GM12878 (cell line): Measurements from ENCODE around the gene RTF1. TPM values are rescaled to one million over a fixed set of nuclear protein-coding genes. Genes with fewer than 3 reads are reported as not detected.

Experiments
- CBX3 ChIP-seq: fragments of 200-600 bp; sonication (generic); IDR thresholded peaks from 2 replicates; pipeline ENCODE4 v1.6.1; 2016; ENCODE audit warnings: low read depth, borderline replicate concordance
- CHD2 ChIP-seq: IDR thresholded peaks from 2 replicates; pipeline ENCODE4 v1.6.1; 2011; ENCODE audit warnings: low read depth, low read length, improper control_type of control experiment, borderline replicate concordance
- ESRRA ChIP-seq: IDR thresholded peaks from 2 replicates; pipeline ENCODE4 v1.6.1; 2012; ENCODE audit warnings: mild to moderate bottlenecking, low read length, improper control_type of control experiment
- FOS ChIP-seq: IDR thresholded peaks from 3 replicates; pipeline ENCODE4 v1.6.1; 2011; ENCODE audit warnings: borderline replicate concordance; ENCODE audit not compliant: insufficient read length; ENCODE audit errors: extremely low read depth
- HDAC2 ChIP-seq: fragments of 200-600 bp; sonication (generic); IDR thresholded peaks from 2 replicates; pipeline ENCODE4 v1.6.1; 2017
- HDGF ChIP-seq: fragments of 450-650 bp; IDR thresholded peaks from 2 replicates; pipeline ENCODE4 v1.6.1; 2016; ENCODE audit warnings: antibody characterized with exemption
- IRF4 ChIP-seq: IDR thresholded peaks from 2 replicates; pipeline ENCODE4 v1.6.1; 2011; ENCODE audit warnings: low read depth, low read length
- JUNB ChIP-seq: IDR thresholded peaks from 2 replicates; pipeline ENCODE4 v1.6.1; 2016; ENCODE audit warnings: antibody characterized with exemption, mild to moderate bottlenecking
- JUND ChIP-seq: IDR thresholded peaks from 2 replicates; pipeline ENCODE4 v1.6.1; 2012; ENCODE audit warnings: low read depth, mild to moderate bottlenecking, low read length, improper control_type of control experiment, moderate library complexity
- MLLT1 ChIP-seq: fragments of 450-650 bp; IDR thresholded peaks from 2 replicates; pipeline ENCODE4 v1.6.1; 2016; ENCODE audit warnings: mild to moderate bottlenecking
- NFYA ChIP-seq: IDR thresholded peaks from 2 replicates; pipeline ENCODE4 v1.6.1; 2011; ENCODE audit warnings: low read depth, mild to moderate bottlenecking, low read length, improper control_type of control experiment, borderline replicate concordance
- NR2C1 ChIP-seq: fragments of 450-650 bp; IDR thresholded peaks from 2 replicates; pipeline ENCODE4 v1.6.1; 2017; ENCODE audit warnings: antibody characterized with exemption, mild to moderate bottlenecking, moderate library complexity
- NRF1 ChIP-seq: conservative IDR thresholded peaks from 2 replicates; pipeline ENCODE4 v1.6.1; 2011; ENCODE audit warnings: mild to moderate bottlenecking, low read depth, low read length, improper control_type of control experiment
- PAX5 ChIP-seq: IDR thresholded peaks from 2 replicates; pipeline ENCODE4 v1.6.1; 2011; ENCODE audit warnings: low read depth, low read length, borderline replicate concordance
- PKNOX1 ChIP-seq: fragments of 450-650 bp; IDR thresholded peaks from 2 replicates; pipeline ENCODE4 v1.6.1; 2016; ENCODE audit warnings: mild to moderate bottlenecking
- RELB ChIP-seq: fragments of 450-650 bp; IDR thresholded peaks from 2 replicates; pipeline ENCODE4 v1.6.1; 2017; ENCODE audit warnings: low read depth, mild to moderate bottlenecking, moderate library complexity
- RUNX3 ChIP-seq: IDR thresholded peaks from 2 replicates; pipeline ENCODE4 v1.6.1; 2012; ENCODE audit warnings: low read length, inconsistent platforms
- SIN3A ChIP-seq: IDR thresholded peaks from 2 replicates; pipeline ENCODE4 v1.6.1; 2012; ENCODE audit warnings: low read depth, low read length, improper control_type of control experiment
- SIX5 ChIP-seq: IDR thresholded peaks from 2 replicates; pipeline ENCODE4 v1.6.1; 2011; ENCODE audit warnings: mild to moderate bottlenecking, low read depth, low read length, moderate library complexity; ENCODE audit not compliant: severe bottlenecking
- SP1 ChIP-seq: IDR thresholded peaks from one replicate; pipeline ENCODE4 v1.6.1; 2011; ENCODE audit warnings: low read depth, low read length
- TAF1 ChIP-seq: IDR thresholded peaks from 2 replicates; pipeline ENCODE4 v1.6.1; 2011; ENCODE audit warnings: mild to moderate bottlenecking, low read depth, low read length, borderline replicate concordance
- TCF7 ChIP-seq: IDR thresholded peaks from 2 replicates; pipeline ENCODE4 v1.6.1; 2014; ENCODE audit warnings: antibody characterized with exemption, borderline replicate concordance
- WRNIP1 ChIP-seq: IDR thresholded peaks from 2 replicates; pipeline ENCODE4 v1.6.1; 2011; ENCODE audit warnings: low read depth, low read length, improper control_type of control experiment, borderline replicate concordance
- YY1 ChIP-seq: IDR thresholded peaks from 2 replicates; pipeline ENCODE4 v1.6.1; 2011; ENCODE audit warnings: low read depth, mild to moderate bottlenecking, low read length
- ZBTB11 ChIP-seq: fragments of 450-650 bp; formaldehyde crosslinking; IDR thresholded peaks from 2 replicates; pipeline ENCODE4 v1.5.0; 2022; ENCODE audit warnings: mild to moderate bottlenecking, missing genetic modification characterization
- polyA plus RNA-seq, 11 experiments: library from polyadenylated mRNA; depleted of rRNA in 4 of 11; unstranded in 6 of 11; stranded (reverse) in 5 of 11; fragments of >200 nt; fragmentation: Nextera tagmentation in 4 of 11; fragmentation: Illumina TruSeq in 1 of 11; extraction: Ambion mirVana in 4 of 11; extraction: Trizol in 1 of 11; gene quantifications; 1 replicate in 1 of 11; 2 replicates in 10 of 11; pipeline versions ENCODE4 v1.2.1 to v1.2.3, GENCODE V29; 2011 to 2016; ENCODE audit warnings: inconsistent platforms in 2 of 11, missing spikeins in 2 of 11, low read depth in 1 of 11
- total RNA-seq, 4 experiments: library from RNA; depleted of rRNA in 3 of 4; stranded (reverse); fragments of >200 nt in 3 of 4; fragmentation: Illumina TruSeq in 1 of 4; extraction: Trizol in 1 of 4; gene quantifications; 2 replicates each; pipeline versions ENCODE4 v1.2.1 to v1.2.3, GENCODE V29; 2013 to 2021

Gene RTF1
- total and polyA plus RNA-seq, 10 of the 15 experiments (the other 5 are each of a cell fraction or from before 2014, with no cell fraction given), result 7.2 to 67.9 (median 32.3) TPM

GRCh38 chr15:41487802-41488201 is 70.9 kb downstream of the RTF1 start (continued):
- no peak for TF ChIP-seq CHD2
- TF ChIP-seq HDAC2, result no peak
- TF ChIP-seq NRF1, result no peak
- TF ChIP-seq SIX5, result no peak
- TF ChIP-seq PAX5, result peak; percentile 87; the same call in 1 of the 2 replicates
- TF ChIP-seq WRNIP1, result no peak
- TF ChIP-seq CBX3, result no peak
- no peak for TF ChIP-seq JUND
- TF ChIP-seq RELB, result no peak
- TF ChIP-seq IRF4, result 0 out of 2 replicates have a peak, but pooled peaks have one; percentile 9
- peak; percentile 95 for TF ChIP-seq HDGF
- TF ChIP-seq NFYA, result no peak
- TF ChIP-seq ESRRA, result no peak
- TF ChIP-seq MLLT1, result peak; percentile 99
- no peak for TF ChIP-seq FOS
- TF ChIP-seq JUNB, result no peak
- no peak for TF ChIP-seq ZBTB11 (CRISPR knock-in tag)
- TF ChIP-seq SP1, result no peak
- no peak for TF ChIP-seq PKNOX1
- no peak for TF ChIP-seq YY1
- TF ChIP-seq RUNX3, result peak; percentile 86
- TF ChIP-seq NR2C1, result no peak
- no peak for TF ChIP-seq SIN3A
- TF ChIP-seq TCF7, result no peak
- no peak for TF ChIP-seq TAF1
